HS-27A (cell line): Measurements from ENCODE around the gene TBC1D5.

Experiments used
- DNase-seq: peaks from one replicate; pipeline ENCODE4 v3.0.0-alpha.2; 2012; ENCODE audit warnings: low read depth, missing footprints

Gene TBC1D5

GRCh38 chr3:17349093-17349492 is 393.3 kb downstream of the TBC1D5 start:
- no peak for DNase-seq

- no peak for DNase-seq
Observed at GRCh38 chr3:17342119-17342518, 400.3 kb downstream of the TBC1D5 start.

- DNase-seq = no peak
Observed at GRCh38 chr3:17340693-17341092, 401.7 kb downstream of the TBC1D5 start.

DNA sequence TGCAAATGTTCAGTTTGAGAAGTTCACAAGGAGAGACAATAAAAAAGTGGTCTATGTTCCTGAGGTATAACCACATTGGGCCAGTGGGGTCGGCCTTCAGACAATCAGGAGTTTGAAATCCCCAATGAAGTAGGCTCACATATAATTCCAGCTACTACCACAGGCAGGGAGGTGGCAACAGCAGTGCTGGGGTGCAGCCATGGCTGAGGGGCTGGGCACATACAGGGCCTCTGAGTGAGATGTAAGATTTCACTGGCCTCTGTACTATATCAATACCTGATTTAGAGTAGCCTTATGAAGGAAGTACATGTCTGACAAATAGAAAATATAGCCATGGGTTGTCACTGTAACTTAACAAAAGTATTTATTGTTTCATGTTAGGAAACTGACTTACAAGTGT is 402.2 kb downstream of the TBC1D5 start:
- no peak for DNase-seq

DNA sequence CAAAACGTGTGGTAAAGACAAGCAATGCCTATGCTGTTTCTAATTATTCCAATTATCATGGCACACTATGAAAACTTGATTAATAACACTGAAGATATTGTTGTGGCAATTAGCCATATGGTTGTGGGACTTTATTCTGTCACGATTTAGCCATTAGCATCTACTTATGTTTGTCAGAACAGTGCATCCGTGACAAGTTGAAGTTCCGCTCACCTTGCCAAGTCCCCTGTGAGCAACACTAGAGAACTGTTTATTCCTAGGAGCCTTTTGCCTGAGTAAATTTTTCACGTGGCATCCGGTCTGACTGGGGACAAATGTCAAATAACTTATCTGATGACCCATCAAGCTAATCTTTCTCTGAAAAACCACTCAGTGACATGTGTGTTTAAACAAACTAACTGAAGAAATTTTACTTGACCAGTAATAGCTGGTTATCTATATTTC is 403.3 kb downstream of the TBC1D5 start:
- DNase-seq = no peak

DNA sequence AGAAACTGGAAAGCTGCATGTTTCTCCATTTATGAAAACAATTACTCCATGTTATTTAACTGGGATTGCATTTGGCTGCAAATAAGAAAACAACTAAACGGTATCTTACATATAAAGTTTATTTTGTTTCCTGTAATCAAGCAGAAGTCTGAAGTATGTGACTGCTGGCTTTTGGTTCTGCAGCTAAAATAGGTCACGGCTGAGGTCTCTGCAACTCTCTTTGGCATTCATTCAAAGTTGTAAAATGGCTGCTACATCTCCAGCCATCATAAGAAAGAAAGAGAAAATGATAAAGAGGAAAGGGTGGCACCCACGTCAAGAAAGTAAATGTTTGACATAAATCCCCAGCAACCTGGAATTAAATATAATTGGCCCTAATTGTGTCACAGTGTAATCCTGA is 406.1 kb downstream of the TBC1D5 start:
- no peak for DNase-seq

DNA sequence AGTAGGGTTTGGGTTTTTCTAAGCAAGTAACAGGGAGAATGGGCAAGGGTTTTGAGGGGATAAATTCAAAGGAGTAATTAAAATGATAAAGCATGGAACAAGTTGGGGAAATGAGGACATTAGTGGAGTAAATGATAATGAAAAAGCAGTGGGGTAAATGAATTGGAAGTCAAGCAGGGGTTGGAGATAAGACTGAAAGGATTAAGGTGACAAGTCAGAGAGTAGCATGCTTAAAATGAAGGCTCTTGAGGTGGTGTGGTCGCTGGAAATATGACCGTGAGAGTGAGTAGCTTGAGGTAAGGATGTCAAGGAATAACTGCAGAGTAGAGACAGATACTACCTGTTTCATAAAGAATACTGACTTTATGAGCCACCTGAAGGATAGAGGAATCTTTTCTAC is 408.5 kb downstream of the TBC1D5 start:
- no peak for DNase-seq

- no peak for DNase-seq
Observed at GRCh38 chr3:17333446-17333845, 409.0 kb downstream of the TBC1D5 start.

DNA sequence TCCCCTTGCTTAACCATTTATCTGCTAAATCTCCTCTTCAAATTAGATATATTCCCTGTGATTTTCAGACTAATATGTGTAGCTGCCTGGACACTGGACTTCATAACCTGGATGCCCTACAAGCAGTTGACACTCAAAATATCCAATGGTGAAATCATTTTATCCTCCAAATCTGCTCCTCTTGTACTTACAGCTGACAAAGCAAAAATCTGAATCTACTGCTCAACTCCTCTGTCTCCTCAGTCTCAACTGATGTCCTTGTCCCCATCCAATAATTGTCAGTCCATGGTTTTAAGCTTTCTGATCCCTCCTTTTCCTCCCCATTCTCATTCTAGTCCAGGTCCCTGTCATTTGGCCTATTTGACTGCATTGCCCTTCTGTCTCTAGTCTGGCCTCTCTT is 411.8 kb downstream of the TBC1D5 start:
- DNase-seq = no peak

DNA sequence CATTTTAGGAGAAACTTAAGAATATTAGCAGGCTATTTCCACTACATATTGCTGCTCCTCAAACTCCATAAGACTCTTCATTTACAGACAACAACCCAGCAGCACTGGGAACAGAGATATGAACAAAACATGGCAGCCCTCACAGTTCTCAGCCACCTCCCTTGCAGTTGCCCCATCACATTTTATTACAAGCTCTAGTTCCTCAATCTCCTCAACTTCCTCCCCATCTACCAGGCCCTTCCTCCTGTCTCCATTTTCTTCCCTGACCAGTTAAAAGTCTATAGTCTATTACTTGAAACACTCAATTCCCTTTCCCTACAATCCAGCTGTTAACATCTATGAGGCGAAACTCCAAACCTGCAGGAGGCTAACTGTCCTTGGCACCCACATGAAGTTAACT is 412.5 kb downstream of the TBC1D5 start:
- no peak for DNase-seq

- no peak for DNase-seq
Observed at GRCh38 chr3:17322106-17322793, 420.2 kb downstream of the TBC1D5 start.

DNA sequence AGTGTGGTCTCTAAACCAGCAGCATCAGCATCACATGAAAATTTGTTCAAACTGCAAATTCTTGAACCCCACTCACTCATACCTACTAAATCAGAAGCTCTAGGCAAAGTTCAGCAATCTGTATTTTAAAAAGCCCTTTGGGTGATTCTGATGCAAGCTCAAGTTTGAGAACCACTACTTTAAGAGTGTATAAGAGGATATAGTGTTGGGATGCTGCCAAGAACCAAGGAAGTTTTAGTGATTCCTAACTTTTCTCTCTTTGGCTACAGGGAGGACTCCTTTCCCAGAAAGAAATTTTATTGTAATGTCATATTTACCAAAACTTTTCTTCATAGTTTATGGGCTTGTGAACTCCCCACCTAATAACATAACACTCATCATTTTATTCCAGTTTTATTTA is 422.2 kb downstream of the TBC1D5 start:
- DNase-seq = no peak

DNA sequence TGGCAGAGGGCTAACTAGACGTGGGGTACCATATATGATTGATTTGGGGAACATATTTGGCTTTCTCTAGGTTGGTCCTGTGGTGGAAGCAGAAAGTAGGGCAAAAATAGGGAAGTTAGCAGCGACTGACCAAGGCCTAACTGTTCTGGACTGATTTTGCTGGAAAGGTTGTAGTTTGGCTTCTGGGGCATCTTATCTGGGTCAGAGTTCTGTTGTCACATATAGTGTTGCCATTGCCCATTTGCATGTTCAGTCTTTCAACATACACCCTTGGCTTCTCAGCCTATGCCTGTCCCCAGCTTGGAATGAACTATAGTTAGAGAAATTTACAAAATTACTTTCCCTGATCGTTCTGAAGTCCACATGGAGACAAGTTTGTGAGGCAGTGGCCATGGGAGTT is 426.5 kb downstream of the TBC1D5 start:
- no peak for DNase-seq

GRCh38 chr3:17314171-17314570 is 428.3 kb downstream of the TBC1D5 start:
- no peak for DNase-seq

DNA sequence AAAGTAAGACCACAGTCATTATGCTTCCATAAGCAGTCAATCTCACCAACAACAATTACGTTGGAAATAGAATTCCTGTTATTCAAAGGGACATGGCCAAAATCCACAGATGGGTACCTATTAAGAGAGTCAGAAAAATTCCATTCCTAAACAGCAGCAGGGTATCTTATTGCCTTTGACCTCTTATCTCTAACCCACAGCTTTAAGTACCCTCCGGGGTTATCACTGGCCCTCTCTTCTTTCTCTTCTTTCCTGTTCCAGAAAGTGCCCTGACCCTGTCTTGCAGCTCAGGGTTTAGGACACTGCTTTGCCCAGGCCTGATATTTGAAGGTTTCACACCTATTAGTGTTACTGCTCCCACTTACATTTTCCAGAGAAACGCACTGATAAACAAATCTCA is 428.7 kb downstream of the TBC1D5 start:
- no peak for DNase-seq

DNA sequence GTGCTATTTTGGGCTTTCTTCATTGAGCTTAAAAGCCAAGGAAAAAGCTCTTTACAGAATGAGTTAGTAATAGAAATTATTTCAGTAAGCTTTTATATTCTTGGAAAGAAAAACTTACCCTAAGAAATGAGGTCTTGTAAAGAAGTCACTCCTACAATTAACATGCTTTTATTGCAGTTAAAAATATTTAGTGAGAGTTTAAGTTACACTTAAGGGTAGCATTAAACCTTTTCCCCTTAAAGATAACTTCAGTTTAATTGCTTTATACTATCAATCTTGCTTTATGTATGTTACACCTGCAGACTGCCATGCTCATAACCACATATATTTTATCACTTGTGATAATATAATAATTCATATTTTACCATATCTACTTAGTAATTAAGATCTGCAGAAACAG is 431.4 kb downstream of the TBC1D5 start:
- no peak for DNase-seq

DNA sequence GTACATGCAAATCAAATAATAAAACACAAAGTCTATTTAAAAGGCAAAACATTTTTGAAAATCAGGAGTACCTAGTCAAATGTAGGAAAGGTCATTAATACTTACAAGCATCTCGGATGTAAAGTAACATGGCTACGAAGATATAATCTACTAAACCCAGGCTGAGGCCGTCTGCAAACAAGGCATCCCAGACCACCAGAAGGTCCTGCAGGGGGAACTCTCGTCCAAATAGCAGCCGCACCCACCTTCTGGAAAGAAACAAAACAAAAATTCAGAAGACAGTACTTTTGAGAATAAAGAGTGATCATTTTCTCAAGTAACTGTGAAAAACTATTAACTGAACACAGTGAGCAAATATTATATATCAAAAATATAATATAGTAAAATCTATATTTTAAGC is 434.5 kb downstream of the TBC1D5 start:
- no peak for DNase-seq

DNA sequence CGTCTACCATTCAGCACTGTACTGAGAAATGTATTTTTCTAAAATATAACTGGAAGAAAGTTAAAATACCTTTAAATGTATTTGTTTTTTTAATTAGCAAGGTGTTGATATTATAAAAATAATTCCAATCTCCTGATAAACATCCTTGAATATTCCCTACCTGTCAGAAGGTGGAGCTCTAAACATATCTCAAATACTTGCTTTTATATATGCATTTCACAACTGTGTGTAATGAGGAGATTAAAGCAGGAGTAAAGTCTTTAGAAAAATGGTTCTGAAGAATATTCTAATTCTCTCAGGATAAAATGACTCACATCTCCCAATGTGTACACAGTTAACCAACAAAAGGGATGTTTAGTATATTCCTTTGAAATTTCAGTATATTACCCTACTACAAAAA is 434.9 kb downstream of the TBC1D5 start:
- no peak for DNase-seq

DNA sequence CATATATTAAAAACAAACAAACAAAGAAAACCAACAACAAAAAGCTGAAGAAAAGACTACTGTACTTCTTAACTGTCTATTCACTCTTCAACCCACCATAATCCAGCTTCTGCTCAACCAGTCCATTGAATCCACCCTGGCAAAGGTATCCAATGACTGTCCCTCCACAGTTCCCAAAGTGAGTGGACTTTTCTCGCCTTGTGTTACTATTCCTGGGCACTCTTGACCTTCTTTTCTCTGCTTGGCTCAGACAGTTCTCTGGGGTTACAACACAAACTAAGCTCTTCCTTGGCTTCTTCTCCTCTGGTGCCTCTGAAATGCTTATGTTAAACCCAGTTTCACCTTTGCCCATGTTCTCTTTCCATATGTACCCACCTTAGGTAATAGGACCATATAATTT is 437.5 kb downstream of the TBC1D5 start:
- DNase-seq = no peak

DNA sequence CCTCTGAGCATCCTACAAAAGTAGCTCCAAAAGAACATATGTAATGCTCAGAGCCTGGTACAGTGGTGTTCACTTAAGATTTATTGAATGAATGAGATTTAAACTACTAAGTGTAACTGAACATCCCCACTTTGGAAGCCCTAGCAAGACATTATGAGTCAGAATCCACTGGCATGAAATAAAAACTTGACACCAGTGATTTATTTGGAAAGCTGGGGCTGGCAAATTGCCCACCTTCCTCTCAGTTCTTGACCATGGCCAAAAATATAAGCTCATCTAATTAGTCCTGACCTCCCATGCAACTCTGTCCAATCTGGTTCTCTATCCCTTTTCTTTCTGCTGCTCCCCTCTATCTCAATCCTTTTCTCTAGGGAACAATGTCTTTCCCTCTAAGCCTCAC is 439.7 kb downstream of the TBC1D5 start:
- DNase-seq = no peak

DNA sequence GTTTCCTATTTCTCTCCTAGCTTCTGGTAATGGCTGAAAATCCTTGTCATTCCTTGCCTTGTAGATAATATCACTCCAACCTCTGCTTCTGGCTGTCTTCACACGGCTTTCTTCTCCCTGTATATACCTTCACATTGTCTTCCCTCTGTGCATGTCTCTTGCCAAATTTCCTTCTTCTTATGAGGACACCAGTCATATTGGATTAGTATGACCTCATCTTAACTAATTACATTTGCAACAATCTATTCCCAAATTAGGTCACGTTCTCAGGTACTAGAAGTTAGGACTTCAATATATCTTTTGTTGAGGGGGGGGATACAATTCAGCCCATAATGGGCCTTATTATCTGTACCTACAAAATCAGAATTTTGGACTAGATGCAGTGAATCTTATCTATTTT is 440.3 kb downstream of the TBC1D5 start:
- no peak for DNase-seq

GRCh38 chr3:17301271-17301670 is 441.2 kb downstream of the TBC1D5 start:
- DNase-seq = no peak

- no peak for DNase-seq
Observed at GRCh38 chr3:17300441-17300840, 442.0 kb downstream of the TBC1D5 start.

DNA sequence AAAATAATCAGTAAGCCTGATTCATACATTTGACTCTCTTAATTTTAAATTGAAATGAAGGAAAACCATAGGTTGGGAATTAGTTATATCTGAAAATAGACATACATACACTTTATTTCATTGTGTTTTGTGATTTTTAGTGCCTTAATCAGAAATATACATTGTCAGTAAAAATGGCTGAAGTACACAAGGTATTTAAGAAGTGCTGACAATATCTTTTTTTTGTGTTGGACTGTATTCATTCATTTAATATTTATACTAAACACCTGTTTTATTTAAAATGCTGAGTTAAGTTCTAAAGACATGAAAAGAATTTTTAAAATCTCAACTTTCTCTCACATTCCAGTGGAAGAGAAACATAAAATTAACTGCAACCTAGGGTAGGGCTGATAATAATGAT is 444.4 kb downstream of the TBC1D5 start:
- no peak for DNase-seq

DNA sequence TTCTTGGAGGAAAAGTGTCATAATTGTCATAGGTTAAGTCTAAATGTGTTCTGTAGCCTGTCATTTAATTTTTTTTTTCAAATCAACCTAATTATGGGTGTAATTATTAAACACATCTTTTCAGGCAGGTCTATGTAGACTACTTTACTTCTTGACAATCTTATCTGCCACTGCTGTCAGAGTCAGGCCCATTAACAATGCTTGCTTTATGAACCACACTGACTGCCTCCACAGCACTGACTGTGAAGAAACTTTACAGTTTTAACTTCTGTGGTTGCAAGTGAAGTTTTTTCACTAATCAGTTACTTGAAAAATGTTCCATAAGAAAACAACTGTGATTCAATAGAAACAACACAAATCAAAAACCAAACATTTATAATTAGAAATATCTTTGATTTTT is 449.9 kb downstream of the TBC1D5 start:
- no peak for DNase-seq
